ENCODE data around the gene MAP2K3.

GRCh38 chr17:21318439-21318838, 33.9 kb downstream of the MAP2K3 start:
- TF ChIP-seq, protein P1, sequence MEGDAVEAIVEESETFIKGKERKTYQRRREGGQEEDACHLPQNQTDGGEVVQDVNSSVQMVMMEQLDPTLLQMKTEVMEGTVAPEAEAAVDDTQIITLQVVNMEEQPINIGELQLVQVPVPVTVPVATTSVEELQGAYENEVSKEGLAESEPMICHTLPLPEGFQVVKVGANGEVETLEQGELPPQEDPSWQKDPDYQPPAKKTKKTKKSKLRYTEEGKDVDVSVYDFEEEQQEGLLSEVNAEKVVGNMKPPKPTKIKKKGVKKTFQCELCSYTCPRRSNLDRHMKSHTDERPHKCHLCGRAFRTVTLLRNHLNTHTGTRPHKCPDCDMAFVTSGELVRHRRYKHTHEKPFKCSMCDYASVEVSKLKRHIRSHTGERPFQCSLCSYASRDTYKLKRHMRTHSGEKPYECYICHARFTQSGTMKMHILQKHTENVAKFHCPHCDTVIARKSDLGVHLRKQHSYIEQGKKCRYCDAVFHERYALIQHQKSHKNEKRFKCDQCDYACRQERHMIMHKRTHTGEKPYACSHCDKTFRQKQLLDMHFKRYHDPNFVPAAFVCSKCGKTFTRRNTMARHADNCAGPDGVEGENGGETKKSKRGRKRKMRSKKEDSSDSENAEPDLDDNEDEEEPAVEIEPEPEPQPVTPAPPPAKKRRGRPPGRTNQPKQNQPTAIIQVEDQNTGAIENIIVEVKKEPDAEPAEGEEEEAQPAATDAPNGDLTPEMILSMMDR (IDR thresholded peaks at IDR 0.05), result no peak
- no peak for TF ChIP-seq POLR2A (IDR thresholded peaks at IDR 0.05)

All from tibial nerve (tissue), 3 donors.